Heart left ventricle (tissue), 13 donors: ENCODE measurements around the gene KIF4A.

Source experiments
- POLR2A ChIP-seq, 2 donors: fragments of 450-650 bp; IDR thresholded peaks; one replicate each; pipeline ENCODE4 v1.6.1; 2017; ENCODE audit warnings: antibody characterized with exemption in 2 of 2, mild to moderate bottlenecking in 2 of 2, moderate library complexity in 2 of 2
- TF ChIP-seq, protein P1 (sequence below), 12 donors: fragments of 200-600 bp; sonication (generic) in 4 of 12; IDR thresholded peaks; one replicate each; pipeline versions ENCODE4 v1.5.0 to v1.8.0; 2018 to 2022; ENCODE audit warnings: antibody characterized with exemption in 12 of 12, mild to moderate bottlenecking in 5 of 12
- donor health status: ischemic (EF 13 %, LVEDD 7.1; RV severe dilation, severe dysfunction).
- donor health status: DM: no; HTN: yes; CAD: no.
- donor health status: DM: no; HTN: no; CAD: no.
- donor health status: ischemic (EF 25% LVEDD 6.9; RV normal size, moderate dysfunction).
- donor health status: ischemic (EF 25% LVEDD 5.7; RV mildly dilated, moderate dysfunction).
- donor health status: ischemic (EF 35%, LVEDD 5.7; RV mildly dilated, moderate dysfunction).
- donor health status: nonischemic (EF 11% LVEDD 7.7; RV severe dilation, severe dysfunction).
- donor health status: DM: yes; HTN: yes; CAD: no.
- donor health status: PGD.
- donor health status: ischemic (EF 29% LVEDD 5.4; RV normal size, mild dysfunction).
- donor health status: nonischemic (EF 23%, LVEDD 6.1; RV moderate dilation, normal function).

DNA sequence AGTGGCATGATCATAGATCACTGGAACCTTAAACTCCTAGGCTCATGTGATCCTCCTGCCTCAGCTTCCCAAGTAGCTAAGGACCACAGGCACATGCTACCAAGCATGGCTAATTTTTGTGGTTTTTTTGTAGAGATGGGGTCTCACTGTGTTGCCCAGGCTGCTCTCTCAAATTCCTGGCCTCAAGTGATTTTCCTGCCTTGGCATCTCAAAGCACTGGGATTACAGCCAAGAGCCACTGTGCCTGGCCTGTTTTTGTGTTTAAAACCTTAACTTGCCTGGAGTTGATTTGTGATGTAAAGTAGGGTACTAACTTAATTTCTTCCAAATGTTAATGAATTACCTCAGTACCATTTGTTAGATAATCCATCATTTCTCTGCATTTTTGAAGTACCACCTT is 177.1 kb downstream of the KIF4A start:
- TF ChIP-seq, protein P1, sequence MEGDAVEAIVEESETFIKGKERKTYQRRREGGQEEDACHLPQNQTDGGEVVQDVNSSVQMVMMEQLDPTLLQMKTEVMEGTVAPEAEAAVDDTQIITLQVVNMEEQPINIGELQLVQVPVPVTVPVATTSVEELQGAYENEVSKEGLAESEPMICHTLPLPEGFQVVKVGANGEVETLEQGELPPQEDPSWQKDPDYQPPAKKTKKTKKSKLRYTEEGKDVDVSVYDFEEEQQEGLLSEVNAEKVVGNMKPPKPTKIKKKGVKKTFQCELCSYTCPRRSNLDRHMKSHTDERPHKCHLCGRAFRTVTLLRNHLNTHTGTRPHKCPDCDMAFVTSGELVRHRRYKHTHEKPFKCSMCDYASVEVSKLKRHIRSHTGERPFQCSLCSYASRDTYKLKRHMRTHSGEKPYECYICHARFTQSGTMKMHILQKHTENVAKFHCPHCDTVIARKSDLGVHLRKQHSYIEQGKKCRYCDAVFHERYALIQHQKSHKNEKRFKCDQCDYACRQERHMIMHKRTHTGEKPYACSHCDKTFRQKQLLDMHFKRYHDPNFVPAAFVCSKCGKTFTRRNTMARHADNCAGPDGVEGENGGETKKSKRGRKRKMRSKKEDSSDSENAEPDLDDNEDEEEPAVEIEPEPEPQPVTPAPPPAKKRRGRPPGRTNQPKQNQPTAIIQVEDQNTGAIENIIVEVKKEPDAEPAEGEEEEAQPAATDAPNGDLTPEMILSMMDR (IDR thresholded peaks at IDR 0.05): no peak
- TF ChIP-seq POLR2A (IDR thresholded peaks at IDR 0.05): no peak
